ENCODE data around the gene MYO9B.
"Not testable (repeated sequence)": the region's sequence is repeated elsewhere in the genome, so short reads cannot be mapped to it uniquely, and the experiment has no call there.

MYO9B gene

DNA sequence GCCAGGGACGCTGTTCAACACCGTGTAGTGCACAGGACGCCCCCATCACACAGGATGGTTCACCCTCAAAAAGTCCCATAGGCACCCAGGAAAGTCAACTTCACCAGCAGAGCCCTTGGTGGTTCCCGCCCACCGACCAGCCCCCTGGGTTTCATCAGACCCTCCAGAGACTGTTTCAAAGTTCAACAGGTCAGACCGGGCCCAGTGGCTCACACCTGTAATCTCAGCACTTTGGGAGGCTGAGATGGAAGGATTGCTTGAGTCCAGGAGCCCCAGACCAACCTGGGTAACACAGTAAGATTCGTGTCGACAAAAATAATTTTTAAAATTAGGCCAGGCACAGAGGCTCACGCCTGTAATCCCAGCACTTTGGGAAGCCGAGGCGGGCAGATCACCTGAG is 61.0 kb downstream of the MYO9B start:
- Histone ChIP-seq H3K4me3 (ENCODE audit: low read length) (no peak overlapping the region), H3K9me3 (ENCODE audit: insufficient read depth, low read length) (no peaks in the 10 kb centered on the region), H3K4me1 (ENCODE audit: low read length) (peaks cover 13% of the 10 kb centered on the region), H3K9ac (ENCODE audit: low read length) (no peak overlapping the region), H4K20me1 (ENCODE audit: insufficient read depth, low read length) (peaks cover 24% of the 10 kb centered on the region), H3K27me3 (ENCODE audit: low read depth, low read length) (no peaks in the 10 kb centered on the region), H3K79me2 (ENCODE audit: low read length) (peaks cover 36% of the 10 kb centered on the region), H3K36me3 (replicated peaks; ENCODE audit: low read depth, low read length) (peaks cover 20% of the 10 kb centered on the region), H3K27ac (ENCODE audit: low read length) (no peak overlapping the region), H2AFZ (ENCODE audit: low read depth, low read length) (no peak overlapping the region), H3K4me2 (ENCODE audit: low read length) (no peak overlapping the region)
- no peak for TF ChIP-seq EZH2phosphoT487 (IDR thresholded peaks at IDR 0.05; ENCODE audit: low read depth)
- TF ChIP-seq, protein P1, sequence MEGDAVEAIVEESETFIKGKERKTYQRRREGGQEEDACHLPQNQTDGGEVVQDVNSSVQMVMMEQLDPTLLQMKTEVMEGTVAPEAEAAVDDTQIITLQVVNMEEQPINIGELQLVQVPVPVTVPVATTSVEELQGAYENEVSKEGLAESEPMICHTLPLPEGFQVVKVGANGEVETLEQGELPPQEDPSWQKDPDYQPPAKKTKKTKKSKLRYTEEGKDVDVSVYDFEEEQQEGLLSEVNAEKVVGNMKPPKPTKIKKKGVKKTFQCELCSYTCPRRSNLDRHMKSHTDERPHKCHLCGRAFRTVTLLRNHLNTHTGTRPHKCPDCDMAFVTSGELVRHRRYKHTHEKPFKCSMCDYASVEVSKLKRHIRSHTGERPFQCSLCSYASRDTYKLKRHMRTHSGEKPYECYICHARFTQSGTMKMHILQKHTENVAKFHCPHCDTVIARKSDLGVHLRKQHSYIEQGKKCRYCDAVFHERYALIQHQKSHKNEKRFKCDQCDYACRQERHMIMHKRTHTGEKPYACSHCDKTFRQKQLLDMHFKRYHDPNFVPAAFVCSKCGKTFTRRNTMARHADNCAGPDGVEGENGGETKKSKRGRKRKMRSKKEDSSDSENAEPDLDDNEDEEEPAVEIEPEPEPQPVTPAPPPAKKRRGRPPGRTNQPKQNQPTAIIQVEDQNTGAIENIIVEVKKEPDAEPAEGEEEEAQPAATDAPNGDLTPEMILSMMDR (IDR thresholded peaks at IDR 0.05; ENCODE audit: low read depth, low read length) = no peak

DNA sequence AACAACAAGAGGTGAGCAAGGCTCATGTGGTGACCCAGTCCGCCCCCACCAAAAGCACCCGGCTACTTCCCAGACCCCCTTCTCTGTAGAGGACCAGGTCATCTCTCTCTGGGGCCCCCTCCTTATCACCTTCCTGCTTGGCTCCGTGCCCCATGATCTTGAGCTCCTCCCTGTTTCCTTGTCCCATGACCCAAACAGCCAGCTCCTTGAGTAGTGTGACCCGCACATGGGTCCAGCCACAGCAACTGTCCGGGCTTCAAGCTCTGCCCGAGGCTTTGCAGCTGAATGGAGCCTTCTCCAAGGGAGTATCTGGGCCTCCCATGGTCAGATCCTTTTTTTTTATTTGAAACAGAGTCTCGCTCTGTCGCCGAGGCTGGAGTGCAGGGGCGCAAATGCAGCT is 61.8 kb downstream of the MYO9B start:
- peaks cover 13% of the 10 kb centered on the region for H3K4me1 ChIP-seq (ENCODE audit: low read length)
- H3K9ac ChIP-seq (ENCODE audit: low read length) = no peak overlapping the region
- peaks cover 36% of the 10 kb centered on the region for H3K79me2 ChIP-seq (ENCODE audit: low read length)

DNA sequence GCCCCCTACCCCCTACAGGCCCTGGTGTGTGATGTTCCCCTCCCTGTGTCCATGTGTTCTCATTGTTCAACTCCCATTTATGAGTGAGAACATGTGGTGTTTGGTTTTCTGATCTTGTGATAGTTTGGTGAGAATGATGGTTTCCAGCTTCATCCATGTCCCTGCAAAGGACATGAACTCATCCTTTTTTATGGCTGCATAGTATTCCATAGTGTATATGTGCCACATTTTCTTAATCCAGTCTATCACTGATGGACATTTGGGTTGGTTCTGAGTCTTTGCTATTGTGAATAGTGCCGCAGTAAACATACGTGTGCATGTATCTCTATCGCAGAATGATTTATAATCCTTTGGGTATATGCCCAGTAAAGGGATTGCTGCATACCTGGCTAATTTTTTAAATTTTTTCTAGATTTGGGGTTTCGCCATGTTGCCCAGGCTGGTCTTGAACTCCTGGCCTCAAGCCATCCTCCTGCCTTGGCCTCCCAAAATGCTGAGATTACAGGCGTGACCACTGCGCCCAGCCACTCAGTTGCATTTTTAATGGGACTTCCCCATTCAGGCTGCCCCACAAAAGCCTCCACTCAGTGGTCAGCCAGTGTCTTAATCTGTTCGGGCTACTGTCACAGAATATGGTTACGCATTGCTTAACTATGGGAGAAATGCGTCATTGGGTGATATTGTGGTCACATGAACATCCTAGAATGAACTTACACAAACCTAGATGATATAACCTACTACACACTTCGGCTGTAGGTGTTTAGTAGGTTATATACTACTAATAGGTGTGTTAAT is 62.7 kb downstream of the MYO9B start:
- H3K9ac ChIP-seq (ENCODE audit: low read length); H3K4me1 ChIP-seq (ENCODE audit: low read length); H3K27ac ChIP-seq (ENCODE audit: low read length); H3K9me3 ChIP-seq (ENCODE audit: insufficient read depth, low read length); H3K4me3 ChIP-seq (ENCODE audit: low read length); H3K4me2 ChIP-seq (ENCODE audit: low read length); H2AFZ ChIP-seq (ENCODE audit: low read depth, low read length); H3K27me3 ChIP-seq (ENCODE audit: low read depth, low read length): not testable (repeated sequence)
- H3K36me3 ChIP-seq (replicated peaks; ENCODE audit: low read depth, low read length) = peaks cover 25% of the 10 kb centered on the region
- H3K79me2 ChIP-seq (ENCODE audit: low read length) = peaks cover 38% of the 10 kb centered on the region
- peaks cover 27% of the 10 kb centered on the region for H4K20me1 ChIP-seq (ENCODE audit: insufficient read depth, low read length)

More for the DNA sequence above, 61.8 kb downstream of the MYO9B start:
- TF ChIP-seq, protein P1 (IDR thresholded peaks at IDR 0.05; ENCODE audit: low read depth, low read length) = no peak
- no peak for TF ChIP-seq EZH2phosphoT487 (IDR thresholded peaks at IDR 0.05; ENCODE audit: low read depth)
- H3K4me2 ChIP-seq (ENCODE audit: low read length) = no peak overlapping the region
- peaks cover 24% of the 10 kb centered on the region for H4K20me1 ChIP-seq (ENCODE audit: insufficient read depth, low read length)
- H2AFZ ChIP-seq (ENCODE audit: low read depth, low read length) = no peak overlapping the region
- H3K27ac ChIP-seq (ENCODE audit: low read length) = no peak overlapping the region
- H3K36me3 ChIP-seq (replicated peaks; ENCODE audit: low read depth, low read length) = peaks cover 23% of the 10 kb centered on the region
- H3K9me3 ChIP-seq (ENCODE audit: insufficient read depth, low read length) = no peaks in the 10 kb centered on the region
- H3K27me3 ChIP-seq (ENCODE audit: low read depth, low read length) = no peaks in the 10 kb centered on the region
- no peak overlapping the region for H3K4me3 ChIP-seq (ENCODE audit: low read length)

DNA sequence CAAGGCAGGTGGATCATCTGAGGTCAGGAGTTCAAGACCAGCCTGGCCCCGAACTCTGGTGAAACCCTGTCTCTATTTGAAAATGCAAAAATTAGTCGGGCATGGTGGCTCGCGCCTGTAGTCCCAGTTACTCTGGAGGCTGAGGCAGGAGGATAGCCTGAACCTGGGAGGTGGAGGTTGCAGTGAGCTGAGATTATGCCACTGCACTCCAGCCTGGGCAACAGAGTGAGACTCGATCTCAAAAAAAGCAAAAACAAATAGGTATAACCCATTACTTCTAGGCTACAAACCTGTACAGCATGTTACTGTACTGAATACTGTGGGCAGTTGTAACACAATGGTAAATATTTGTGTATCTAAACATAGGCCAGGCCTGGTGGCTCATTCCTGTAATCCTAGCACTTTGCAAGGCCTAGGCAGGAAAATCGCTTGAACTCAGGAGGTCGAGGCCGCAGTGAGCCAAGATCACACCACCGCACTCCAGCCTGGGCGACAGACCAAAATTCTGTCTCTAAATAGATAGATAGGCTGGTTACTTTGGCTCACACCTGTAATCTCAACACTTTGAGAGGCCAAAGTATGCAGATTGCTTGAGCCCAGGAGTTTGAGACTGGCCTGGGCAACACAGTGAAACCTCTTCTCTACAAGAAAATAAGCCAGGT is 63.5 kb downstream of the MYO9B start:
- Histone ChIP-seq H3K27me3 (ENCODE audit: low read depth, low read length) (no peaks in the 10 kb centered on the region), H3K9me3 (ENCODE audit: insufficient read depth, low read length) (no peaks in the 10 kb centered on the region), H3K4me2 (ENCODE audit: low read length) (no peak overlapping the region), H2AFZ (ENCODE audit: low read depth, low read length) (no peak overlapping the region), H4K20me1 (ENCODE audit: insufficient read depth, low read length) (peaks cover 28% of the 10 kb centered on the region), H3K9ac (ENCODE audit: low read length) (no peak overlapping the region), H3K36me3 (replicated peaks; ENCODE audit: low read depth, low read length) (peaks cover 25% of the 10 kb centered on the region), H3K4me1 (ENCODE audit: low read length) (peaks cover 6% of the 10 kb centered on the region; the same call in 1 of the 2 replicates), H3K27ac (ENCODE audit: low read length) (no peak overlapping the region), H3K79me2 (ENCODE audit: low read length) (peaks cover 35% of the 10 kb centered on the region), H3K4me3 (ENCODE audit: low read length) (no peak overlapping the region)
- TF ChIP-seq, protein P1 (IDR thresholded peaks at IDR 0.05; ENCODE audit: low read depth, low read length) = no peak
- TF ChIP-seq EZH2phosphoT487 (IDR thresholded peaks at IDR 0.05; ENCODE audit: low read depth) = no peak

DNA sequence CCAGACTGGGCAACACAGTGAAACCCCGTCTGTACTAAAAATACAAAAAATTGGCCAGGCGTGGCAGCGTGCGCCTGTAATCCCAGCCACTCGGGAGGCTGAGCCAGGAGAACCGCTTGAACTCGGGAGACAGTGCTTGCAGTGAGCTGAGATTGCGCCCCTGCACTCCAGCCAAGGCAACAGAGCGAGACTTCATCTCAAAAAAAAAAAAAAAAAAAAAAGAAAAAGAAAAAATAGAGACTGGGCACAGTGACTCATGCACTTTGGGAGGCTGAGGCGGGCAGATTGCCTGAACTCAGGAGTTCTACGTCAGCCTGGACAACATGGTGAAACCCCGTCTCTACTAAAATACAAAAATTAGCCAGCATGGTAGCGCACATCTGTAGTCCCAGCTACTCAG is 69.2 kb downstream of the MYO9B start:
- peaks cover 38% of the 10 kb centered on the region for H3K36me3 ChIP-seq (replicated peaks; ENCODE audit: low read depth, low read length)
- H3K4me3 ChIP-seq (ENCODE audit: low read length); H3K4me1 ChIP-seq (ENCODE audit: low read length); H3K27me3 ChIP-seq (ENCODE audit: low read depth, low read length); H2AFZ ChIP-seq (ENCODE audit: low read depth, low read length); H3K9me3 ChIP-seq (ENCODE audit: insufficient read depth, low read length); H3K27ac ChIP-seq (ENCODE audit: low read length); H3K9ac ChIP-seq (ENCODE audit: low read length); H3K4me2 ChIP-seq (ENCODE audit: low read length): not testable (repeated sequence)
- peaks cover 14% of the 10 kb centered on the region for H3K79me2 ChIP-seq (ENCODE audit: low read length)
- peaks cover 17% of the 10 kb centered on the region for H4K20me1 ChIP-seq (ENCODE audit: insufficient read depth, low read length)

All from OCI-LY3 (cell line).